HL-60 (cell line): ENCODE data around the gene UBAC2.

Experiments used
- GABPA ChIP-seq: IDR thresholded peaks from 2 replicates; pipeline ENCODE4 v1.6.1; 2012; ENCODE audit warnings: low read depth
- POLR2AphosphoS5 ChIP-seq: IDR thresholded peaks from 2 replicates; pipeline ENCODE4 v1.6.1; 2012; ENCODE audit warnings: low read depth
- REST ChIP-seq: IDR thresholded peaks from 2 replicates; pipeline ENCODE4 v1.6.1; 2012; ENCODE audit warnings: low read depth; ENCODE audit not compliant: insufficient replicate concordance
- SPI1 ChIP-seq: IDR thresholded peaks from 2 replicates; pipeline ENCODE4 v1.6.1; 2012; ENCODE audit warnings: low read depth, mild to moderate bottlenecking, borderline replicate concordance
- TF ChIP-seq, protein P1 (sequence below): IDR thresholded peaks from one replicate; pipeline ENCODE4 v1.5.1; 2011; ENCODE audit warnings: low read length, control low read depth, inconsistent platforms; ENCODE audit not compliant: insufficient read depth

GRCh38 chr13:99224021-99224420 lies 23.4 kb downstream of the UBAC2 start:
- TF ChIP-seq SPI1, result no peak
- TF ChIP-seq, protein P1, sequence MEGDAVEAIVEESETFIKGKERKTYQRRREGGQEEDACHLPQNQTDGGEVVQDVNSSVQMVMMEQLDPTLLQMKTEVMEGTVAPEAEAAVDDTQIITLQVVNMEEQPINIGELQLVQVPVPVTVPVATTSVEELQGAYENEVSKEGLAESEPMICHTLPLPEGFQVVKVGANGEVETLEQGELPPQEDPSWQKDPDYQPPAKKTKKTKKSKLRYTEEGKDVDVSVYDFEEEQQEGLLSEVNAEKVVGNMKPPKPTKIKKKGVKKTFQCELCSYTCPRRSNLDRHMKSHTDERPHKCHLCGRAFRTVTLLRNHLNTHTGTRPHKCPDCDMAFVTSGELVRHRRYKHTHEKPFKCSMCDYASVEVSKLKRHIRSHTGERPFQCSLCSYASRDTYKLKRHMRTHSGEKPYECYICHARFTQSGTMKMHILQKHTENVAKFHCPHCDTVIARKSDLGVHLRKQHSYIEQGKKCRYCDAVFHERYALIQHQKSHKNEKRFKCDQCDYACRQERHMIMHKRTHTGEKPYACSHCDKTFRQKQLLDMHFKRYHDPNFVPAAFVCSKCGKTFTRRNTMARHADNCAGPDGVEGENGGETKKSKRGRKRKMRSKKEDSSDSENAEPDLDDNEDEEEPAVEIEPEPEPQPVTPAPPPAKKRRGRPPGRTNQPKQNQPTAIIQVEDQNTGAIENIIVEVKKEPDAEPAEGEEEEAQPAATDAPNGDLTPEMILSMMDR, result no peak
- TF ChIP-seq REST, result no peak
- no peak for TF ChIP-seq POLR2AphosphoS5
- no peak for TF ChIP-seq GABPA
